ENCODE measurements around the gene NUDT10. TPM values are rescaled to one million over a fixed set of nuclear protein-coding genes. Genes with fewer than 3 reads are reported as not detected.

NUDT10 gene
- polyA plus RNA-seq, 1 experiment, result 2.5 TPM

- Histone ChIP-seq H3K27ac (ENCODE audit: low read depth, low read length) (no peak overlapping the region), H3K4me3 (ENCODE audit: low read depth, low read length) (no peak overlapping the region), H3K9me3 (ENCODE audit: control insufficient read depth, insufficient read depth, low read length) (no peaks in the 10 kb centered on the region), H3K27me3 (ENCODE audit: control insufficient read depth, insufficient read depth, low read length) (no peaks in the 10 kb centered on the region)
- DNase-seq (ENCODE audit: low read depth, low spot score), result no peak
- TF ChIP-seq, protein P1, sequence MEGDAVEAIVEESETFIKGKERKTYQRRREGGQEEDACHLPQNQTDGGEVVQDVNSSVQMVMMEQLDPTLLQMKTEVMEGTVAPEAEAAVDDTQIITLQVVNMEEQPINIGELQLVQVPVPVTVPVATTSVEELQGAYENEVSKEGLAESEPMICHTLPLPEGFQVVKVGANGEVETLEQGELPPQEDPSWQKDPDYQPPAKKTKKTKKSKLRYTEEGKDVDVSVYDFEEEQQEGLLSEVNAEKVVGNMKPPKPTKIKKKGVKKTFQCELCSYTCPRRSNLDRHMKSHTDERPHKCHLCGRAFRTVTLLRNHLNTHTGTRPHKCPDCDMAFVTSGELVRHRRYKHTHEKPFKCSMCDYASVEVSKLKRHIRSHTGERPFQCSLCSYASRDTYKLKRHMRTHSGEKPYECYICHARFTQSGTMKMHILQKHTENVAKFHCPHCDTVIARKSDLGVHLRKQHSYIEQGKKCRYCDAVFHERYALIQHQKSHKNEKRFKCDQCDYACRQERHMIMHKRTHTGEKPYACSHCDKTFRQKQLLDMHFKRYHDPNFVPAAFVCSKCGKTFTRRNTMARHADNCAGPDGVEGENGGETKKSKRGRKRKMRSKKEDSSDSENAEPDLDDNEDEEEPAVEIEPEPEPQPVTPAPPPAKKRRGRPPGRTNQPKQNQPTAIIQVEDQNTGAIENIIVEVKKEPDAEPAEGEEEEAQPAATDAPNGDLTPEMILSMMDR (IDR thresholded peaks at IDR 0.05; ENCODE audit: low read depth, low read length), result no peak
- POLR2A ChIA-PET, result no interaction called here
- CTCF ChIA-PET, result interaction anchor here (3.3 kb wide), 1 partner anchor 126 kb away, joined by 28 read pairs; no protein-coding TSS in a partner anchor
Observed at GRCh38 chrX:51334276-51334675, 1.7 kb downstream of the NUDT10 start.

DNA sequence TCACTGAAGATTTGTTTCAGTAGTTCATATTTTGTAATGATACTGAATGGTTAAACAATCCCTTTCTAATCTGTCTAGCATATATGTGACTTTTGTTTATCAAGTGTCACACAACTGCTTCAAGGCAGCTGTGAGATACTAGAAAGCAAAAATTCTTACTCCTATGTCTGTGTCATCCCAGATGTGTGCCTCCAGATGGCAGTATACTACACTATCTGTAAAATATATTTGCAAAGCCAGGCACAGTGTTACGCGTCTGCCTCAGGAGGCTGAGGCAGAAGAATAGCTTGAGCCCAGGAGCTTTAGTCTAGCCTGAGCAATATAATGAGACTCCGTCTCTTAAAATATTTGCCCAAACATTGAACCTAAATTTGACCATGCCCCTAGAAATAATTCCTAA lies 4.0 kb downstream of the NUDT10 start:
- CTCF ChIA-PET, result interaction anchor here (0.6 to 3.3 kb wide), 5 partner anchors 24 to 124 kb away, joined by 3 to 33 read pairs (median 6); no protein-coding TSS in a partner anchor
- POLR2A ChIA-PET, result no interaction called here
- Histone ChIP-seq H3K9me3 (ENCODE audit: control insufficient read depth, insufficient read depth, low read length) (no peaks in the 10 kb centered on the region), H3K4me3 (ENCODE audit: low read depth, low read length) (no peak overlapping the region), H3K27me3 (ENCODE audit: control insufficient read depth, insufficient read depth, low read length) (no peaks in the 10 kb centered on the region), H3K27ac (ENCODE audit: low read depth, low read length) (no peak overlapping the region)
- DNase-seq (ENCODE audit: low read depth, low spot score), result no peak
- TF ChIP-seq, protein P1 (IDR thresholded peaks at IDR 0.05; ENCODE audit: low read depth, low read length), result peak; percentile 57

DNA sequence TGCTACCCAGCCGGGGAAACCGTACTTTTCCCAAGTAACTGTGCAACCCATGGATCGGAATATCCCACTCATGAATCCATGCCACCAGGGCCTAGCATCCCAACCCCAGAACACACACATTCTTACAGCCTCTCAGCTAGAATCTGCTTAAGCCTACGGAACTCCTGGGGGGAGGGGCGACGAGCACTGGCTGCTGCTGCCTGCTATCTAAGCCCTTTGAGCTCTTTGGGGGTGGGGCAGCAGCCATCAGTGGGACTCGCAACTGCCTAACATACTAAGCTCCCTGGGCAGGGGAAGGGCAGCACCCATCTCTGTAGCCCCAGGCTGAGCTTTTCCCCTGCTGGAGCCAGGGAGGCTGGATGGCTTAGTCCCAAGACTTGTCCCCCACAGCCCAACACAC lies 28.6 kb downstream of the NUDT10 start:
- ChIA-PET POLR2A (no interaction called here), CTCF (no interaction called here)
- TF ChIP-seq, protein P1 (IDR thresholded peaks at IDR 0.05; ENCODE audit: low read depth, low read length), result no peak
- no peak overlapping the region for H3K4me3 ChIP-seq (ENCODE audit: low read depth, low read length)
- no peaks in the 10 kb centered on the region for H3K27me3 ChIP-seq (ENCODE audit: control insufficient read depth, insufficient read depth, low read length)
- no peaks in the 10 kb centered on the region for H3K9me3 ChIP-seq (ENCODE audit: control insufficient read depth, insufficient read depth, low read length)
- no peak for DNase-seq (ENCODE audit: low read depth, low spot score)
- no peak overlapping the region for H3K27ac ChIP-seq (ENCODE audit: low read depth, low read length)

GRCh38 chrX:51376672-51377071 lies 44.0 kb downstream of the NUDT10 start:
- TF ChIP-seq, protein P1 (IDR thresholded peaks at IDR 0.05; ENCODE audit: low read depth, low read length), result no peak
- H3K9me3 ChIP-seq (ENCODE audit: control insufficient read depth, insufficient read depth, low read length), result no peaks in the 10 kb centered on the region
- CTCF ChIA-PET, result no interaction called here
- POLR2A ChIA-PET, result no interaction called here
- no peak overlapping the region for H3K4me3 ChIP-seq (ENCODE audit: low read depth, low read length)
- H3K27ac ChIP-seq (ENCODE audit: low read depth, low read length), result no peak overlapping the region
- DNase-seq (ENCODE audit: low read depth, low spot score), result no peak
- no peaks in the 10 kb centered on the region for H3K27me3 ChIP-seq (ENCODE audit: control insufficient read depth, insufficient read depth, low read length)

Other genes starting within 250 kb of the NUDT10 start
- gene NUDT11, start 163.8 kb downstream of the NUDT10 start, polyA plus RNA-seq (2011; rRNA removed), result 17.4 and 20.2 TPM in 2 replicates